Stimulated activated CD4-positive, alpha-beta T cell treated with anti-CD3 and anti-CD28 coated beads, Interleukin-1b, Interleukin-23, amount 100 ng/mL, for 24 hours (primary cell): ENCODE data around the gene CYP21A2.
"Not testable (repeated sequence)": the region's sequence is repeated elsewhere in the genome, so short reads cannot be mapped to it uniquely, and the experiment has no call there.

Source experiments
- DNase-seq, 4 experiments: peaks; one replicate each; pipeline ENCODE4 v3.0.0-alpha.2; 2020; ENCODE audit warnings: low read depth in 4 of 4, low spot score in 1 of 4

Gene CYP21A2

GRCh38 chr6:32029553-32029952 is 8.7 kb upstream of the CYP21A2 start:
- DNase-seq = not testable (repeated sequence)

- DNase-seq = not testable (repeated sequence)
These were observed 2.8 kb upstream of the CYP21A2 start for GRCh38 chr6:32035283-32036013.

GRCh38 chr6:32037136-32037535 is 1.1 kb upstream of the CYP21A2 start:
- not testable (repeated sequence) for DNase-seq

GRCh38 chr6:32038878-32039277 is 663 bp downstream of the CYP21A2 start:
- DNase-seq = not testable (repeated sequence)

GRCh38 chr6:32039321-32040274 is 1.4 kb downstream of the CYP21A2 start:
- DNase-seq = not testable (repeated sequence)

GRCh38 chr6:32040299-32041049 is 2.3 kb downstream of the CYP21A2 start:
- not testable (repeated sequence) for DNase-seq

- DNase-seq = not testable (repeated sequence)
These were observed 2.8 kb downstream of the CYP21A2 start for GRCh38 chr6:32041050-32041321.

- DNase-seq = not testable (repeated sequence)
These were observed 3.2 kb downstream of the CYP21A2 start for GRCh38 chr6:32041385-32041784.

- DNase-seq = not testable (repeated sequence)
These were observed 4.1 kb downstream of the CYP21A2 start for GRCh38 chr6:32042276-32042675.

GRCh38 chr6:32043589-32044380 is 5.6 kb downstream of the CYP21A2 start:
- DNase-seq = not testable (repeated sequence)

GRCh38 chr6:32044916-32045315 is 6.7 kb downstream of the CYP21A2 start:
- DNase-seq = not testable (repeated sequence)

- DNase-seq = no peak
These were observed 7.7 kb downstream of the CYP21A2 start for GRCh38 chr6:32045811-32046449.

- no peak for DNase-seq
These were observed 8.4 kb downstream of the CYP21A2 start for GRCh38 chr6:32046450-32047083.

- no peak for DNase-seq
These were observed 8.9 kb downstream of the CYP21A2 start for GRCh38 chr6:32047084-32047478.

- no peak for DNase-seq
These were observed 9.3 kb downstream of the CYP21A2 start for GRCh38 chr6:32047539-32047854.

GRCh38 chr6:32047855-32048766 is 9.9 kb downstream of the CYP21A2 start:
- peak; percentile 36 to 71 (median 51) for DNase-seq

GRCh38 chr6:32049149-32049548 is 10.9 kb downstream of the CYP21A2 start:
- DNase-seq = not testable (repeated sequence)

GRCh38 chr6:32049736-32050135 is 11.5 kb downstream of the CYP21A2 start:
- not testable (repeated sequence) for DNase-seq

GRCh38 chr6:32050562-32050961 is 12.3 kb downstream of the CYP21A2 start:
- DNase-seq = no peak
